ENCODE results near the gene PTDSS2.

DNA sequence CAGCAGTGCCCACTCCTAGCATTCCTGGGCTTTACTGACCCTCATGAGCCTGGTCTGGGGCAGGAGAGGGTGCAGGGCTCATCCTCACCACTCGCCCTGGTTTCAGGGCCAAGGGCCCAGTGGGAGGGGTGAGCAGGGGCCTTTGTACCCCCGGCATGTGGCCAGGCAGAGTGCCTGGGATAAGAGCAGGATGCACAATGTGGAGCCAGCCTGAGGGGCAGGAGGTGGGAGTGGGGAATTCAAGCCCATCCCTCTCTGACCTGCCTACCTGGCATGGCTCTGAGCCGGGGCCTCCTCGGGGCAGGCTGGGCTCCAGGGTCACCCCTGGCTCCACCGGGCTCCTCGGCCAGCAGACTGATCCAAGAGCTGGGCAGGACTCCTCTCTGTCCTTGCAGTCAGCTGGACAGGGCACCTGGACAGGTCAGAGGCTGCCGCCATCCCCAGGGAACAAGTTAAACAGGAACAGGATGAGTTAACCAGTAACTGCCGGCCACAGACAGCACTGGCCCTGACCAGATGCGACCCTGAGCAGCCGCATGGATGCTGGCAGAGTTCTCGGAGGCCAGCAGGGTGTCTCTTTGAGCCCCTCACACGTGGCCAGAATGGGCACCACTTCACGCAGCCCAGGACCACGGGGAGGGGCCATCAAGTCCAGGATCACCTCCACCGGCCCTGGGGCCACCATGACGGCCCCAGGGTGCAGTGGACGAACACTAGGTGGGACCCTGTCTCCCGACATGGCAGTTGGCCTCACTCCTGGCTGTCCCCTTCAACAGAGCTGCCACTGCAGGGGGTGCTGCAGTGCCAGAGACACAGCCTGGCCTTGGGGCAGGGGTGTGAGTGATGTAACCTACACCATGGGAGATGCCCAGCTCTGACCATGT lies 40.2 kb upstream of the PTDSS2 start:
- no peak for TF ChIP-seq EZH2 (IDR thresholded peaks at IDR 0.05; ENCODE audit: borderline replicate concordance, low read length)
- TF ChIP-seq, protein P1, sequence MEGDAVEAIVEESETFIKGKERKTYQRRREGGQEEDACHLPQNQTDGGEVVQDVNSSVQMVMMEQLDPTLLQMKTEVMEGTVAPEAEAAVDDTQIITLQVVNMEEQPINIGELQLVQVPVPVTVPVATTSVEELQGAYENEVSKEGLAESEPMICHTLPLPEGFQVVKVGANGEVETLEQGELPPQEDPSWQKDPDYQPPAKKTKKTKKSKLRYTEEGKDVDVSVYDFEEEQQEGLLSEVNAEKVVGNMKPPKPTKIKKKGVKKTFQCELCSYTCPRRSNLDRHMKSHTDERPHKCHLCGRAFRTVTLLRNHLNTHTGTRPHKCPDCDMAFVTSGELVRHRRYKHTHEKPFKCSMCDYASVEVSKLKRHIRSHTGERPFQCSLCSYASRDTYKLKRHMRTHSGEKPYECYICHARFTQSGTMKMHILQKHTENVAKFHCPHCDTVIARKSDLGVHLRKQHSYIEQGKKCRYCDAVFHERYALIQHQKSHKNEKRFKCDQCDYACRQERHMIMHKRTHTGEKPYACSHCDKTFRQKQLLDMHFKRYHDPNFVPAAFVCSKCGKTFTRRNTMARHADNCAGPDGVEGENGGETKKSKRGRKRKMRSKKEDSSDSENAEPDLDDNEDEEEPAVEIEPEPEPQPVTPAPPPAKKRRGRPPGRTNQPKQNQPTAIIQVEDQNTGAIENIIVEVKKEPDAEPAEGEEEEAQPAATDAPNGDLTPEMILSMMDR (IDR thresholded peaks at IDR 0.05; ENCODE audit: low read length): no peak
